UCSD-AML1 (cell line): Measurements from ENCODE around the gene DAD1.

Experiments
- DNase-seq: peaks from one replicate; lab custom pipeline; 2025; ENCODE audit not compliant: unreplicated experiment; lab: John Stamatoyannopoulos, UW

Gene DAD1

GRCh38 chr14:22537436-22538310 lies 51.4 kb downstream of the DAD1 start:
- DNase-seq, result no peak

- DNase-seq, result peak; percentile 33
Observed at GRCh38 chr14:22536853-22537338, 52.1 kb downstream of the DAD1 start.

- DNase-seq, result no peak
Observed at GRCh38 chr14:22535916-22536315, 53.1 kb downstream of the DAD1 start.

- DNase-seq, result no peak
Observed at GRCh38 chr14:22535126-22535525, 53.9 kb downstream of the DAD1 start.

- DNase-seq, result no peak
Observed at GRCh38 chr14:22534547-22534946, 54.5 kb downstream of the DAD1 start.

- DNase-seq, result no peak
Observed at GRCh38 chr14:22533739-22534359, 55.2 kb downstream of the DAD1 start.

GRCh38 chr14:22533057-22533704 lies 55.8 kb downstream of the DAD1 start:
- no peak for DNase-seq

GRCh38 chr14:22532345-22533056 lies 56.5 kb downstream of the DAD1 start:
- DNase-seq, result no peak

- no peak for DNase-seq
Observed at GRCh38 chr14:22531451-22532344, 57.3 kb downstream of the DAD1 start.

- no peak for DNase-seq
Observed at GRCh38 chr14:22530127-22530526, 58.9 kb downstream of the DAD1 start.

GRCh38 chr14:22526744-22527143 lies 62.3 kb downstream of the DAD1 start:
- no peak for DNase-seq

GRCh38 chr14:22526218-22526617 lies 62.8 kb downstream of the DAD1 start:
- no peak for DNase-seq

GRCh38 chr14:22524784-22525161 lies 64.3 kb downstream of the DAD1 start:
- DNase-seq, result no peak

- no peak for DNase-seq
Observed at GRCh38 chr14:22524115-22524783, 64.8 kb downstream of the DAD1 start.

- DNase-seq, result no peak
Observed at GRCh38 chr14:22523283-22523682, 65.7 kb downstream of the DAD1 start.

- no peak for DNase-seq
Observed at GRCh38 chr14:22522466-22522957, 66.5 kb downstream of the DAD1 start.

- DNase-seq, result no peak
Observed at GRCh38 chr14:22521449-22522239, 67.4 kb downstream of the DAD1 start.

- no peak for DNase-seq
Observed at GRCh38 chr14:22520796-22521195, 68.2 kb downstream of the DAD1 start.
